ENCODE measurements around the gene PROSER3. TPM values are rescaled to one million over a fixed set of nuclear protein-coding genes. Genes with fewer than 3 reads are reported as not detected.

PROSER3 gene
- total RNA-seq, 2 donors from 2014 or later = 13.6 to 19.2 TPM

- H3K27me3 ChIP-seq (replicated peaks; ENCODE audit: insufficient read depth) = no peaks in the 10 kb centered on the region
- H3K4me3 ChIP-seq = no peak overlapping the region
- DNase-seq (ENCODE audit: low spot score) = no peak
- intact Hi-C loops (cut with DNase I) = no loop called here
- H3K27ac ChIP-seq = no peak overlapping the region
- H3K36me3 ChIP-seq = peaks cover 14 to 45% of the 10 kb centered on the region in 2 donors
- H3K4me1 ChIP-seq (replicated peaks) = peaks cover 3% of the 10 kb centered on the region
- no peaks in the 10 kb centered on the region for H3K9me3 ChIP-seq
- 91% methylated on average over 8 of the region's 8 CpGs for WGBS
- TF ChIP-seq POLR2A (IDR thresholded peaks at IDR 0.05) = no peak
- no peak for TF ChIP-seq CTCF (IDR thresholded peaks at IDR 0.05)
- no peak for TF ChIP-seq POLR2AphosphoS5 (IDR thresholded peaks at IDR 0.05)
Measured at GRCh38 chr19:35734273-35734672, 23.7 kb upstream of the PROSER3 start.

GRCh38 chr19:35734889-35735288, 23.1 kb upstream of the PROSER3 start:
- Histone ChIP-seq H3K36me3 (peaks cover 14 to 39% of the 10 kb centered on the region in 2 donors), H3K9me3 (no peaks in the 10 kb centered on the region), H3K4me3 (no peak overlapping the region), H3K27me3 (replicated peaks; ENCODE audit: insufficient read depth) (no peaks in the 10 kb centered on the region), H3K4me1 (replicated peaks) (peaks cover 3% of the 10 kb centered on the region), H3K27ac (no peak overlapping the region)
- no peak for TF ChIP-seq POLR2AphosphoS5 (IDR thresholded peaks at IDR 0.05)
- DNase-seq (ENCODE audit: low spot score) = no peak
- intact Hi-C loops (cut with DNase I) = no loop called here
- whole genome bisulfite sequencing = 88% methylated on average over 5 of the region's 5 CpGs

GRCh38 chr19:35736913-35737886, 20.8 kb upstream of the PROSER3 start:
- no peak for TF ChIP-seq POLR2A (IDR thresholded peaks at IDR 0.05)
- no peak for TF ChIP-seq CTCF (IDR thresholded peaks at IDR 0.05)
- no peak for TF ChIP-seq POLR2AphosphoS5 (IDR thresholded peaks at IDR 0.05)
- Histone ChIP-seq H3K36me3 (peaks cover 11 to 24% of the 10 kb centered on the region in 2 donors), H3K27ac (no peak overlapping the region), H3K27me3 (replicated peaks; ENCODE audit: insufficient read depth) (no peaks in the 10 kb centered on the region), H3K9me3 (no peaks in the 10 kb centered on the region), H3K4me3 (no peak overlapping the region), H3K4me1 (replicated peaks) (peaks cover 3% of the 10 kb centered on the region)
- no peak for DNase-seq (ENCODE audit: low spot score)
- intact Hi-C loops (cut with DNase I) = no loop called here
- 87% methylated on average over 22 of the region's 22 CpGs for WGBS

GRCh38 chr19:35738021-35738886, 19.7 kb upstream of the PROSER3 start:
- no peak for TF ChIP-seq CTCF (IDR thresholded peaks at IDR 0.05)
- TF ChIP-seq POLR2AphosphoS5 (IDR thresholded peaks at IDR 0.05) = no peak
- TF ChIP-seq POLR2A (IDR thresholded peaks at IDR 0.05) = no peak
- H3K4me3 ChIP-seq = no peak overlapping the region
- peaks cover 3% of the 10 kb centered on the region for H3K4me1 ChIP-seq (replicated peaks)
- H3K36me3 ChIP-seq = peaks cover 8 to 16% of the 10 kb centered on the region in 2 donors
- H3K27ac ChIP-seq = no peak overlapping the region
- WGBS = 91% methylated on average over 37 of the region's 37 CpGs
- no peaks in the 10 kb centered on the region for H3K27me3 ChIP-seq (replicated peaks; ENCODE audit: insufficient read depth)
- intact Hi-C loops (cut with DNase I) = no loop called here
- no peaks in the 10 kb centered on the region for H3K9me3 ChIP-seq
- no peak for DNase-seq (ENCODE audit: low spot score)

GRCh38 chr19:35738887-35739229, 19.1 kb upstream of the PROSER3 start:
- peaks cover 8 to 16% of the 10 kb centered on the region in 2 donors for H3K36me3 ChIP-seq

More at GRCh38 chr19:35738887-35739229, 19.1 kb upstream of the PROSER3 start:
- WGBS = 89% methylated on average over 2 of the region's 2 CpGs
- Histone ChIP-seq H3K27ac (no peak overlapping the region), H3K27me3 (replicated peaks; ENCODE audit: insufficient read depth) (no peaks in the 10 kb centered on the region), H3K4me3 (no peak overlapping the region), H3K9me3 (no peaks in the 10 kb centered on the region), H3K4me1 (replicated peaks) (peaks cover 3% of the 10 kb centered on the region)
- intact Hi-C loops (cut with DNase I) = no loop called here
- TF ChIP-seq POLR2AphosphoS5 (IDR thresholded peaks at IDR 0.05) = no peak
- TF ChIP-seq POLR2A (IDR thresholded peaks at IDR 0.05) = no peak
- TF ChIP-seq CTCF (IDR thresholded peaks at IDR 0.05) = no peak
- DNase-seq (ENCODE audit: low spot score) = no peak
